IMR-90 (cell line): ENCODE measurements around the gene EXPH5. TPM values are rescaled to one million over a fixed set of nuclear protein-coding genes. Genes with fewer than 3 reads are reported as not detected.
A peak's percentile ranks its signal among the peaks of the same experiment; 100 is the strongest.

ENCODE experiments used
- ATAC-seq: fragments of 200-7000 bp; cut with Tn5 transposase; 2 replicates; pipeline ENCODE4 v1.9.1; 2020; ENCODE audit warnings: low read depth, mild to moderate bottlenecking, moderate library complexity
- BruUV-seq: library from RNA; stranded (reverse); fragments of 400-500 nt; replicated peaks from 2 replicates; lab custom pipeline; 2021; lab: Mats Ljungman, UMichigan
- CTCF ChIA-PET: fragments of 300-600 bp; formaldehyde crosslinking; extraction: SDS; loops from one replicate; lab custom pipeline; 2021; ENCODE audit warnings: antibody characterized with exemption; lab: Yijun Ruan, JAX
- POLR2A ChIA-PET: fragments of 300-600 bp; sonication (Branson Sonifier 250); formaldehyde crosslinking; loops from one replicate; lab custom pipeline; 2022; ENCODE audit warnings: antibody characterized with exemption; ENCODE audit not compliant: unreplicated experiment; lab: Charles Lee
- DNase-seq: peaks from one replicate; pipeline ENCODE4 v3.0.0; 2013
- H2AFZ ChIP-seq: replicated peaks from 2 replicates; pipeline ENCODE3; 2013; ENCODE audit warnings: low read length, mild to moderate bottlenecking; ENCODE audit not compliant: poor library complexity
- H2AK5ac ChIP-seq: 2 replicates; pipeline ENCODE4 v1.6.1; 2013; ENCODE audit warnings: low read depth, low read length, inconsistent platforms
- H2AK9ac ChIP-seq: replicated peaks from 2 replicates; pipeline ENCODE3; 2013; ENCODE audit warnings: mild to moderate bottlenecking, low read depth, low read length, moderate library complexity; ENCODE audit not compliant: poor library complexity
- H2BK120ac ChIP-seq: 2 replicates; pipeline ENCODE4 v1.6.1; 2013; ENCODE audit warnings: low read depth, low read length, inconsistent platforms
- H2BK15ac ChIP-seq: 3 replicates; pipeline ENCODE4 v1.6.1; 2013; ENCODE audit warnings: low read depth, low read length, inconsistent platforms
- H2BK20ac ChIP-seq: 2 replicates; pipeline ENCODE4 v1.6.1; 2013; ENCODE audit warnings: low read depth, mild to moderate bottlenecking, inconsistent platforms, low read length, moderate library complexity
- H2BK5ac ChIP-seq: 2 replicates; pipeline ENCODE4 v1.6.1; 2013; ENCODE audit warnings: mild to moderate bottlenecking, low read depth, low read length, inconsistent platforms; ENCODE audit not compliant: poor library complexity, severe bottlenecking
- H3K14ac ChIP-seq: replicated peaks from 2 replicates; pipeline ENCODE4 v1.6.1; 2013; ENCODE audit warnings: low read depth, low read length, inconsistent platforms
- H3K18ac ChIP-seq: 2 replicates; pipeline ENCODE4 v1.6.1; 2013; ENCODE audit warnings: low read depth, low read length, control low read depth
- H3K23ac ChIP-seq: 2 replicates; pipeline ENCODE4 v1.6.1; 2013; ENCODE audit warnings: low read depth, low read length, inconsistent platforms
- H3K27ac ChIP-seq: 2 replicates; pipeline ENCODE4 v1.5.1; 2013; ENCODE audit warnings: mild to moderate bottlenecking, control low read depth, low read length; ENCODE audit not compliant: insufficient read depth
- H3K27me3 ChIP-seq: 2 replicates; pipeline ENCODE4 v1.6.1; 2013; ENCODE audit warnings: low read length; ENCODE audit not compliant: control insufficient read depth, insufficient read depth
- H3K36me3 ChIP-seq: 2 replicates; pipeline ENCODE4 v1.6.1; 2013; ENCODE audit warnings: low read length, mixed read lengths; ENCODE audit not compliant: control insufficient read depth, insufficient read depth
- H3K4ac ChIP-seq: 2 replicates; pipeline ENCODE4 v1.6.1; 2013; ENCODE audit warnings: low read depth, low read length, inconsistent platforms
- H3K4me1 ChIP-seq: 2 replicates; pipeline ENCODE4 v1.6.1; 2013; ENCODE audit warnings: low read length, mixed read lengths; ENCODE audit not compliant: control insufficient read depth, insufficient read depth
- H3K4me2 ChIP-seq: 2 replicates; pipeline ENCODE4 v1.6.1; 2013; ENCODE audit warnings: low read depth, mild to moderate bottlenecking, control low read depth, low read length, moderate library complexity
- H3K4me3 ChIP-seq: 2 replicates; pipeline ENCODE4 v1.5.1; 2013; ENCODE audit warnings: low read depth, mild to moderate bottlenecking, control low read depth, low read length, moderate library complexity; ENCODE audit not compliant: insufficient read depth
- H3K56ac ChIP-seq: 2 replicates; pipeline ENCODE4 v1.6.1; 2013; ENCODE audit warnings: low read length, inconsistent platforms; ENCODE audit not compliant: insufficient read depth; ENCODE audit errors: extremely low read depth
- H3K79me1 ChIP-seq, 2 experiments: 2 replicates each; pipeline ENCODE4 v1.6.1; 2013; ENCODE audit warnings: low read length in 2 of 2, inconsistent platforms in 1 of 2, low read depth in 1 of 2
- H3K9ac ChIP-seq: 2 replicates; pipeline ENCODE4 v1.6.1; 2013; ENCODE audit warnings: low read depth, low read length, control low read depth
- H3K9me1 ChIP-seq: 2 replicates; pipeline ENCODE4 v1.6.1; 2013; ENCODE audit warnings: low read length, inconsistent platforms; ENCODE audit not compliant: insufficient read depth
- H3K9me3 ChIP-seq: 2 replicates; pipeline ENCODE4 v1.6.1; 2013; ENCODE audit warnings: low read length; ENCODE audit not compliant: control insufficient read depth, insufficient read depth
- H4K20me1 ChIP-seq: 2 replicates; pipeline ENCODE4 v1.6.1; 2013; ENCODE audit warnings: low read length, inconsistent platforms; ENCODE audit not compliant: insufficient read depth
- H4K5ac ChIP-seq: 2 replicates; pipeline ENCODE4 v1.6.1; 2013; ENCODE audit warnings: mild to moderate bottlenecking, low read depth, low read length, control low read depth
- H4K8ac ChIP-seq, 2 experiments: 2 replicates each; pipeline ENCODE4 v1.6.1; 2013; ENCODE audit warnings: low read depth in 2 of 2, low read length in 2 of 2, control low read depth in 1 of 2, inconsistent platforms in 1 of 2
- H4K91ac ChIP-seq: 2 replicates; pipeline ENCODE4 v1.6.1; 2013; ENCODE audit warnings: low read depth, low read length, inconsistent platforms; ENCODE audit not compliant: insufficient read depth
- BHLHE40 ChIP-seq: fragments of 150-350 bp; IDR thresholded peaks from 2 replicates; pipeline ENCODE4 v1.6.1; 2016; ENCODE audit warnings: mild to moderate bottlenecking, low read depth, low read length
- CEBPB ChIP-seq: IDR thresholded peaks from 2 replicates; pipeline ENCODE4 v1.6.1; 2012; ENCODE audit warnings: low read depth, low read length, improper control_type of control experiment
- CHD1 ChIP-seq: IDR thresholded peaks from 2 replicates; pipeline ENCODE4 v1.6.1; 2012; ENCODE audit warnings: low read depth, low read length, improper control_type of control experiment
- ELK1 ChIP-seq: fragments of 150-350 bp; IDR thresholded peaks from 2 replicates; pipeline ENCODE4 v1.6.1; 2016; ENCODE audit warnings: low read depth, mild to moderate bottlenecking, low read length, moderate library complexity, borderline replicate concordance
- FOS ChIP-seq: fragments of 150-350 bp; IDR thresholded peaks from 2 replicates; pipeline ENCODE4 v1.6.1; 2016; ENCODE audit warnings: low read depth, low read length
- MAFK ChIP-seq: IDR thresholded peaks from 2 replicates; pipeline ENCODE4 v1.6.1; 2012; ENCODE audit warnings: low read depth, low read length, improper control_type of control experiment
- MAZ ChIP-seq: IDR thresholded peaks from 2 replicates; pipeline ENCODE4 v1.6.1; 2012; ENCODE audit warnings: low read depth, mild to moderate bottlenecking, low read length, improper control_type of control experiment, moderate library complexity, borderline replicate concordance
- MXI1 ChIP-seq: IDR thresholded peaks from 2 replicates; pipeline ENCODE4 v1.6.1; 2012; ENCODE audit warnings: low read depth, mild to moderate bottlenecking, low read length, moderate library complexity, borderline replicate concordance
- NFE2L2 ChIP-seq: fragments of 150-350 bp; IDR thresholded peaks from 2 replicates; pipeline ENCODE4 v1.6.1; 2016; ENCODE audit warnings: low read depth, mild to moderate bottlenecking, low read length
- POLR2A ChIP-seq: IDR thresholded peaks from 2 replicates; pipeline ENCODE4 v1.6.1; 2012; ENCODE audit warnings: mild to moderate bottlenecking, low read depth, low read length
- RAD21 ChIP-seq: IDR thresholded peaks from 2 replicates; pipeline ENCODE4 v1.6.1; 2012; ENCODE audit warnings: low read length, improper control_type of control experiment
- RCOR1 ChIP-seq: IDR thresholded peaks from 2 replicates; pipeline ENCODE4 v1.6.1; 2012; ENCODE audit warnings: mild to moderate bottlenecking, low read length, improper control_type of control experiment; ENCODE audit not compliant: insufficient replicate concordance
- RFX5 ChIP-seq: IDR thresholded peaks from 2 replicates; pipeline ENCODE4 v1.8.0; 2012; ENCODE audit warnings: low read depth, mild to moderate bottlenecking, low read length, moderate library complexity
- WGBS, 2 experiments: methylation state at CpG; one replicate each; pipeline versions ENCODE4 v1.1.5 to v1.1.7; 2013; ENCODE audit warnings: missing lambda C conversion rate in 2 of 2; ENCODE audit not compliant: insufficient read length in 1 of 2; ENCODE audit errors: extremely low coverage in 2 of 2; 5-methylcytosine and 5-hydroxymethylcytosine counted together
- dilution Hi-C: fragments of 300-500 bp; cut with HindIII; formaldehyde crosslinking; loops from one replicate; pipeline ENCODE4 v1.14.3; 2018; ENCODE audit warnings: low sequenced_read_pairs; ENCODE audit not compliant: unreplicated experiment
- in situ Hi-C: fragments of 300-500 bp; cut with MboI; formaldehyde crosslinking; loops from 3 replicates; pipeline ENCODE4 v1.14.3; 2019; ENCODE audit warnings: low sequenced_read_pairs, inconsistent platforms, mixed read lengths
- intact Hi-C: fragments of 100-400 bp; cut with micrococcal nuclease; formaldehyde crosslinking; loops from 2 replicates; pipeline ENCODE4 v1.10.0; 2022
- polyA plus RNA-seq, 3 experiments: library from polyadenylated mRNA; depleted of rRNA; stranded (reverse); fragments of >200 nt; gene quantifications; 2 replicates each; pipeline ENCODE4 v1.2.3, GENCODE V29; 2012; ENCODE audit warnings: low replicate concordance in 1 of 3
- total RNA-seq: library from RNA; depleted of rRNA; stranded (reverse); fragments of >200 nt; gene quantifications from 2 replicates; pipeline ENCODE4 v1.2.3, GENCODE V29; 2012
- TF ChIP-seq, protein P1 (sequence below): fragments of 150-350 bp; IDR thresholded peaks from 2 replicates; pipeline ENCODE4 v1.6.1; 2017; ENCODE audit warnings: mild to moderate bottlenecking, antibody characterized with exemption, low read length, low read depth

The EXPH5 gene
- total and polyA plus RNA-seq, 2 of the 4 experiments (the other 2 are of a cell fraction), result 0.05 to 0.72 TPM

DNA sequence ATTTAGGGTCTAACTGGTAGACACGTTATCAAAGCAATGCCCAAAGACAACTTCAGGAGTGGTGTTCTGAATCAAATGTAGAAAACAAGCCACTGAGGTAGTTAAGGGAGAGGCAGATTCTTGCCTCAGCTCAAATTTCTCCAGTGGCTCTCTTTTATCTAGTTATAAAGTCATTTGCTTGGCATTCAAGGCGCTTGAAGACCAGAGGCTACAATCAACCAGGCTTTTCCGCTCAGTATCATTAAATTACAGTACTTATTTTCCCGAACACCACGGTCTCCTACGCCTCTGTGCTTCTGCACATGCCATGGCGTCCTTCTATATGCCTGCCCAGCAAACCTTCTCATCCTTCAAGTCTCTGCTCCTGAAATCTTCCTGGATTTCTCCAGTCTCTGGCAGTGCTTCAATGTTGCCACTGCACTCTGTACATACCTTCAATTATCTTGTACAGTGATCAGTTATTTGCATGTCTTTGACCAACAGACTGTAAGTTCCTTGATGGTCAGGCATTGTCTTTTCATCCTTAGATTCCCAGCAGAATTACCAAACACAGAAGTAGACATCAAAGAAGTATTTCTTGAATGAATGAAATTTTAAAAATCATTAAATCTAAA, 96.8 kb downstream of the EXPH5 start:
- peak overlapping the region; percentile 15 for H2AFZ ChIP-seq

More for the DNA sequence above, 96.8 kb downstream of the EXPH5 start:
- peak overlapping the region; percentile 61 for H3K23ac ChIP-seq
- WGBS, 2 experiments, result 94% methylated on average over 5 of the region's 7 CpGs; no CpG with 5 or more reads in 1 of the 2 experiments
- intact Hi-C loops, result loop anchor here (2.0 kb wide), 2 partner anchors 152 to 274 kb away; partner anchors contain the start of genes ATM and NPAT
- peak overlapping the region; percentile 5; the same call in 1 of the 2 replicates for H2AK5ac ChIP-seq
- TF ChIP-seq MAZ (no peak), RAD21 (no peak), BHLHE40 (no peak), CHD1 (no peak), MXI1 (no peak), FOS (no peak), CEBPB (no peak), NFE2L2 (no peak), RCOR1 (no peak), RFX5 (no peak), MAFK (no peak), POLR2A (no peak), ELK1 (no peak)
- TF ChIP-seq, protein P1, sequence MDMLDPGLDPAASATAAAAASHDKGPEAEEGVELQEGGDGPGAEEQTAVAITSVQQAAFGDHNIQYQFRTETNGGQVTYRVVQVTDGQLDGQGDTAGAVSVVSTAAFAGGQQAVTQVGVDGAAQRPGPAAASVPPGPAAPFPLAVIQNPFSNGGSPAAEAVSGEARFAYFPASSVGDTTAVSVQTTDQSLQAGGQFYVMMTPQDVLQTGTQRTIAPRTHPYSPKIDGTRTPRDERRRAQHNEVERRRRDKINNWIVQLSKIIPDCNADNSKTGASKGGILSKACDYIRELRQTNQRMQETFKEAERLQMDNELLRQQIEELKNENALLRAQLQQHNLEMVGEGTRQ, result no peak
- BruUV-seq, result no TSS peak
- peak overlapping the region; percentile 38 for H2AK9ac ChIP-seq
- in situ Hi-C loops, result no loop called here
- peak overlapping the region; percentile 89 for H3K27ac ChIP-seq
- peak; percentile 31 for DNase-seq
- H3K36me3 ChIP-seq, result no peaks in the 10 kb centered on the region; the same call in 1 of the 2 replicates
- peak overlapping the region; percentile 92; the same call in 1 of the 2 replicates for H3K56ac ChIP-seq
- peak overlapping the region; percentile 62; the same call in 2 of the 3 replicates for H2BK15ac ChIP-seq
- peak overlapping the region; percentile 60 for H3K14ac ChIP-seq
- dilution Hi-C loops, result no loop called here
- peak overlapping the region; percentile 54 for H3K4me3 ChIP-seq
- peak overlapping the region; percentile 92 for H2BK5ac ChIP-seq
- peak overlapping the region; percentile 89 for H3K4ac ChIP-seq
- H4K91ac ChIP-seq, result peak overlapping the region; percentile 87
- no peaks in the 10 kb centered on the region for H3K27me3 ChIP-seq
- H3K18ac ChIP-seq, result peak overlapping the region; percentile 67; the same call in 1 of the 2 replicates
- peak overlapping the region; percentile 65 for H4K5ac ChIP-seq
- H3K4me1 ChIP-seq, result peaks cover 3% of the 10 kb centered on the region
- H3K4me2 ChIP-seq, result peak overlapping the region; percentile 85
- H3K9me1 ChIP-seq, result peaks cover 8% of the 10 kb centered on the region; the same call in 1 of the 2 replicates
- H4K8ac ChIP-seq, result peak overlapping the region; percentile 34 to 90; a peak in 2 of 4 replicates
- H3K9ac ChIP-seq, result peak overlapping the region; percentile 91
- no peak for ATAC-seq
- ChIA-PET CTCF (interaction anchor here (0.6 to 1.2 kb wide), 4 partner anchors 16 to 1934 kb away, joined by 3 to 5 read pairs (median 4); no protein-coding TSS in a partner anchor), POLR2A (no interaction called here)
- no peaks in the 10 kb centered on the region for H4K20me1 ChIP-seq
- H3K9me3 ChIP-seq, result no peaks in the 10 kb centered on the region
- peak overlapping the region; percentile 83 for H2BK120ac ChIP-seq
- peak overlapping the region; percentile 9; the same call in 1 of the 2 replicates for H2BK20ac ChIP-seq
- peaks cover 20 to 42% of the 10 kb centered on the region in 2 experiments for H3K79me1 ChIP-seq
